Superior temporal gyrus (tissue), 1 donor: ENCODE results near the gene SMIM9.
A peak's percentile ranks its signal among the peaks of the same experiment; 100 is the strongest.

Source experiments
- DNase-seq: peaks from one replicate; pipeline ENCODE4 v3.0.0-alpha.2; 2016; ENCODE audit errors: extremely low spot score

Gene SMIM9

DNA sequence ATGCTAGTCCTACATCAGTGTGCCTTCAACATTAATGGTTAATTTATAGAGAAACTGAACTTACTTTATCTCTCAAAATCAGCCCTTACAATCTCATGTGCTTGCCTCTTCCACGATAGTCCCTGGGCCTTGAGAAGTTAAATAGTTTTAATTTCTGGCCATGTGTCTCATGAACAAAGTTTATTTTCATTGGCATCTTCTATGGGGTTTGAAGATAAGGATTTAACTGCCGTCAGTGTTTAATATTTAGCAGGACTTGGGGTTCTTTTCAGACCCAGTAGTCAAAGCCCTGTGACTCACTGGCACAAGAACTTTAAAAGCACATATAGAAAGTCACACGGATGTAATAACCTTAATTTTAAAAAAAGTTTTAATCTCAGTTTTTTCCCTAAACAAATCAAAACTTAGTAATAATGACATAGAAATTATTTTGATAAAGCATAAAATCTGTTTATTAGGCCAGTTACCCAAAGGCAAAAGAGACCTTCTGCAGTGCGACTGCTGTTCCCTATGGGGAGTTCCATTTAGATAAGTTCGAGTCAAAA is 19.1 kb downstream of the SMIM9 start:
- DNase-seq: no peak

DNA sequence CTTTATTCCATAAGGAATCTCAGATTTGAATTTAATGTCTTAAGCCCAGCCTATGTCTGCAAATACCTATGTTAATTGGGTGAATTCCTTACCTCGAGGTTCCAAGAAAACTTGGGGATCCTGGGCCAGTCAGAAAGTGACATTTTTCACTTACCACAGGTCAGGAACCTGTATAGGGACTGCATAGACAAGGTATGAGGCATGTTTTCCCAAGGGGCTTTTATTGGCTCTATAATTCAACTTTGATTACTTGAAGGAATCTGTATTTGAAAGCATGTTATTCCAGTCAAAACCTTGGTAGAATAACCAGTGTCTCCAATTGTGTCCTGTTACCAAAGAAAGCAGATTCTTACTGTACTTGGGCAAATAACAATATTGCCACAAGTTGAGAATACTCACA is 20.7 kb downstream of the SMIM9 start:
- no peak for DNase-seq

DNA sequence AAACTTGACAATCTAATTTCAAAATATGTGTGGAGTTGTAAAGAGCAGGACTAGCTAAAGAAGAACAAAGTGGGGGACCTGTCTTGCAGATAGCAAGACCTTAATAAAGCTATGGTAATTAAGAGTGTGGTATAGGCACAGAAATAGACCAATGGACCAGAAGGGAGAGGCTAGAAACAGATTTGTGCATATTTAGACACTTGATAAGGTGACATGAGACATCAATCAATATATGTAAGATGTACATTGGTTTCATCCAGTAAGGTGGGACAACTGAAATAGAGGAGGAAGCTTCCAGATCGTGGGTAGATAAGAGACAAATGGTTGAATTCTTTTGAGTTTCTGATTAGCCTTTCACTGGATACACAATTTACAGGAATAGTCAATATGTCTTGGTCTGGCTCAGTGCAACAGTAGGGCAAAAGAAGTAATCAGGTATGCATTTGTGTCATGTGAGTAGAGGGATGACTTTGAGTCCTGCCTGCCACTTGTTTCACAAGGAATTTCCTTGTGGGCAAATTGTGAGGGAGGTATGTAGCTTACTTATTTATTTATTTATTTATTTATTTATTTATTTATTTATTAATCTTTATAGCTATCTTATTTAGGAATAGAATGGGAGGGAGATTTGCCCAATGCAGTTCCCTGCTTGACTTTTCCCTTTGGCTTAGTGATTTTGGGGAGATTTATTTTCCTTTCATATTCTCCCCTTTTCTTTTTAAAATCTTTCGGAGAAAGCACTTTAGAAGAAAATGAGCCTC is 21.9 kb downstream of the SMIM9 start:
- no peak for DNase-seq

DNA sequence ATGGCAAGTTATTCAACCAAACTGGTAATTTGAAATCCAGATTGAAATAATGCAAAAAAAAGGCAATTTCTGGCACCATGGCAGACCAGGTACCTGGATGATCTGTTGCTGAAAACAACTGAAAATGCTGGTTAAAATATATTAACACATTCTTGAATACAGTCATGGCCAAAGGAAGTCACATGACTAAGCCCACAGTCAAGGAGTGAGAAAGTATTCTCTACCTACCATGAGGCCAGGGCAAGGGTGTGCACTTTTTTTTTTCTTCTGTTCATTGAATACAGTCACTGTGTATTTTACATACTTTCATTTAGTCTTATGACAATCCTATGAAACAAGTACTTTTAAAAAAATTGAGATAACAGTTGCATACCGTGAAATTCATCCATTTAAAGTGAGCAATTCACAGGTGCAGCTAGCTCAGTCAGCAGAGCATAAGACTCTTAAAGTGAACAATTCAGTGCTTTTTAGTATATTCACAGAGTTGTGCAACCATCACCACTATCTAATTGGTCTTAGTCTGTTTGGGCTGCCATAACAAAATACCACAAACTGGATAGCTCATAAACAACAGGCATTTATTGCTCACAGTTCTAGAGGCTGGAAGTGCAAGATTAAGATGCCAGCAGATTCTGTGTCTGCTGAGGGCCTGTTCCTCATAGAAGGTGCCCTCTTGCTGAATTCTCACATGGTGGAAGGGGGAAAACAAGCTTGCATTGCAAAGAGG is 24.4 kb downstream of the SMIM9 start:
- DNase-seq: no peak

DNA sequence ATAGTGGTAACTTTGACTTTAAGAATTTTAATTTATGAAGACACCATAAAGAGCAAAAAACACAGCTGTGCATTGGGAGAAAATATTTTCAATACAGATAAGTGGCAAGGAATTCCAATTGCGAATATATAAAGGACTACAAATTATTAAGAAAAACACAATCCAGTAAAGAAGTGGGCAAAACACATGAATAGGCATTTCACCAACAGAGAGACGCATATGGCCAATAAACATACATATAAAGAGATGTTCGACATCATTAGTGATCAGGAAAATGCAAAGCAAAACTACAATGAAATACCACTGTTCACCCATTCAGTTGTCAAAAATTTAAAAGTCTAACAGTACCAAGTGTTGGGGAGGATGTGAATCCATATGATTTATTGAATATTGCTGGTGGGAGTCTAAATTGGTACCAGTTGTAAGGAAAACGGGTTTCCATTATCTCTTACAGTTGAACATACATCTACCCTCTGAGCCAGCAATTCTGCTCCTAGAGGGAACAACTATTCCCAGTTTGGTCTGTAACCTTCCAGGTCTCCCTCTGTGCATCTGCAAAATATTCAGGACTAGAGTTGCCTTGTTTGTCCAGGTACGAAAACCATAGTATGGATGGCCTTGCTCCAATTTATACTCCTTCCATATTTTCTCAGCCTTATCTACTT is 27.5 kb downstream of the SMIM9 start:
- DNase-seq: no peak

DNA sequence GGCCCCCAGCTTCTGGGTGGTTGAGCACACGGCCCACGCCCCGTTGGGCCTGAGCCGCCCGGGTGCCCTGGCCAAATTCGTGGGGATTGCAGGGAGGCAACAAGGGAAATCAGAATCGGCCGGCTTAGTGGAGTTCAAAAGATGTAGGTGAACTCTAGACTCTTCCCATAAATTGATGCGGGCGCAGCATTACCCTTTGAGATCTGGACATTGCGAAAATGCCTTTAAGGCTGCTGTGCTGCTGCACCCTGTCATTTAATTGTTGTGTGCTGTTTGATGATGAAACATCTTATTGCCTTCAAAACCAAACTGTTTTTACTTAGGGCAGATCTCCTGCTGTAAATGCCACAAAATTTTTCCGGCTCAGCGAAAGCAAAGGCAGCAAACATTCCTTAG is 28.8 kb downstream of the SMIM9 start:
- peak; percentile 15 for DNase-seq

DNA sequence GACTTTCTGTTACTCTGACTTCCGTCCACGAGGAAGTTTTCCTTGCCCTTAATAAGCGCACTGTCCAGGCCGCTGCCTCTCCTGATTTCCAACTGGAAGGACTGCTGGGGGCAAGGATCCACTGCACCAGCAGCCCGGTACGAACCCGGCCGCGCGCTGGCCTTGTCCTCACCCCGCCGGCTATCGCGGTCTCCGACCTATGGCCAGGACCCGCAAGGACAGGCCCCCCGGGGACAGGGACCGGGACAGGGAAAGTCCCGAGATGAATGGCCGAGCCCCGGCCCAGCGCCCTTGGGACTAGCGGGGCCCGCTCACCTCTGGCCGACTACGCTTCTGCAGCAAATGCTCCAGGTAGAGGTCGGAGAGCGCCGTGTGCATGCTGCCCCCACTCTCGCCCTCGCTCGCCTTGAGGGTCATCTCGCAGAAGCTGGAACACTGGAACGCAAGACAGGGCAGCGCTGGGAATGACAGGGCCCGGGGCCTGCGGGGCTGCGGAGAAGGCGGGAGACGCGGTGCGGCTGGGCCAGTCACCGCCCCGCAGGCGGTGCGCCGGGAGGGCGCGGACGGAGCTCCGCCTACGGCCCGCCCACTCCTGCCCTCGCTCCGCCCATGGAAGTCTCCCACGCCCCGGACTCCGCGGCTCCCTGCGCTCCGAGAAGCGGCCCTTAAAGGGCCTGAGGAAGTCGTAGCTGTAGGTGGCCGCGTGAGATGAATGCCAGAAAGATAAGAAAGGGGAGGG is 29.3 kb downstream of the SMIM9 start, which contains the start of gene MPP1:
MPP1 (minus strand) TSS at position 529 of the 739 bp plus-strand sequence; CDS start at position 417, 112 bp downstream.
- peak; percentile 75 for DNase-seq

DNA sequence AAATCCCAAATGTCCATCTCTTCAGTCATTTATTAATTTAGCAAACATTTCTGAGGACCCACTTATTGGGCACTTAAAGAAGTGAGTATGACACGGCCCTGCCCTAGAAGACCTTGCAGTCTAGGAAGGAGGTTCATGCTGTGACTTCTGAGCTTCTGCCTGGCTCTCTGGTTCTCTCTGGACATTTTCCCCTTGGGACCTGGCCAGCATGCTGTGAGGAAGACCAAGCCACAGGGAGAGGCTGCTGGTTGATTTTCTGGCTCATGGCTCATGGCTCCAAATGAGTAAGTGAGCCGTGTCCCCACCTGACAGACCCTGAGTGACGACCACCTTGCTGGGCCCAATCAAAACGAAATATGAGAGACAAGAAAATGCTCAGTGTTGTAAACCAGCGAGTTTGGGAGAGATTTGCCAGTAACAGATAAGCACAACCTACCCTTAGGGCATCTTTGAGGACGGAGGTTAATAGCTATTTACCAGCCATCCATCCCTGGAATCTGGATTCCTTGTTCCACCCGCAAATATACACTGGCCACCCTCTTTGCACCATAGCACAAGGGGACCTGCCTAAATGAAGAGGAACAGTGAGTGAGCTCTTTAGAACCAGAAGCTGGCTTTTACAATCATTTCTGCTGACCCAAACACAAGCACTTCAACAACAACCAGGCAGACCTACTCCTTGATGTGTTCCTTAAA is 30.1 kb downstream of the SMIM9 start:
- peak; percentile 8 for DNase-seq

DNA sequence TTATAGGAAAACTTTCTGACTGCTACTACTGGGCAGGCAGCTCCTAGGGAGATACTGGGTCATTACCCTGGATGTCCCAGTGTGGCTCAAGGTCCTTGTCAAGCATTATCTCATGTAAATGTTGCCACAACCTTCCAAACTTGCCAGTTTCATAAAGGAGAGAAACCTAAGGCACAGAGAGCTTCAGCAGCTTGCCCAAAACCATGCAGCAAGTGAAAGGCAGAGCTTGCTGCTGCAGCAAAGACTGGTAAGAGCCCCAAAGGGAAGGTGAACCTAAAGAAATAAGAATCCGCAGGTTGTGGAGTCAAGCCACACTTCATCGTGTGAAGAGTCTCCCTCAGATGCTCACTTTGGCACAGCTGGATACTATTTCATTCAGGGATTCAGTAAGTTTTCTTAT is 31.5 kb downstream of the SMIM9 start:
- no peak for DNase-seq

DNA sequence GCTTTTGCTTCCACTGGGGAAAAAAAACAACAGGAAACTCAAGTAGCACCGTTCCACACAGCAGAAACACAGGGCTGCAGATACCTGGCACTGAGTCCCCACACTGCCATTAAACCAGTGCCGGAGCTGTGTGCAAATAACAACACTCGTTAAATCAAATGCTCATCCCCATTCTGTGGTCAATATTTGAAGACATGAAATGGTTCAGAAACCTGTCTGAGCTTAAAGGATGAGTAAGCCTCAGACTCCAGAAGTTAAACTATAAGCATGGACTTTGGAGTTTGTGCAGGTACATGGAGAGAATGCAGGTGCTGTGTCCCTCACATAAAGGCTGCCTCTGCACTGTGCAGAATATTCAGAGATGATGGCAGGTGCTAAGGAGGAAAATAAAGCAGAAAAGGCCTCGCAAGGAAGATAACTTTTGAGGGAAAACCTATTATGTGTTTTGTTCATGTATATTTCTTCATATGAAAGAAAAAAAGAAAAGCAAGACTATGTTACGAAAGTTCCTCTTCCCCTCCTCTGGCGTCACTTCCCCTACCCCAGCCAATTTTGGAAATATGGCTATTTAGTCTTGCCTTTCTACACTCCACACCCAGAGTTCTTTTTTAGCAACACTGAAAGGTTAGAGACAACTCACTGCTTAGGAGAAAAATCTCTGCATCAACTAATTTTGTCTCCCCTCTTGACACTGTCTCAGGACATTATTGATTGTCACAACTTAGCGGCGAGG is 33.8 kb downstream of the SMIM9 start:
- no peak for DNase-seq

DNA sequence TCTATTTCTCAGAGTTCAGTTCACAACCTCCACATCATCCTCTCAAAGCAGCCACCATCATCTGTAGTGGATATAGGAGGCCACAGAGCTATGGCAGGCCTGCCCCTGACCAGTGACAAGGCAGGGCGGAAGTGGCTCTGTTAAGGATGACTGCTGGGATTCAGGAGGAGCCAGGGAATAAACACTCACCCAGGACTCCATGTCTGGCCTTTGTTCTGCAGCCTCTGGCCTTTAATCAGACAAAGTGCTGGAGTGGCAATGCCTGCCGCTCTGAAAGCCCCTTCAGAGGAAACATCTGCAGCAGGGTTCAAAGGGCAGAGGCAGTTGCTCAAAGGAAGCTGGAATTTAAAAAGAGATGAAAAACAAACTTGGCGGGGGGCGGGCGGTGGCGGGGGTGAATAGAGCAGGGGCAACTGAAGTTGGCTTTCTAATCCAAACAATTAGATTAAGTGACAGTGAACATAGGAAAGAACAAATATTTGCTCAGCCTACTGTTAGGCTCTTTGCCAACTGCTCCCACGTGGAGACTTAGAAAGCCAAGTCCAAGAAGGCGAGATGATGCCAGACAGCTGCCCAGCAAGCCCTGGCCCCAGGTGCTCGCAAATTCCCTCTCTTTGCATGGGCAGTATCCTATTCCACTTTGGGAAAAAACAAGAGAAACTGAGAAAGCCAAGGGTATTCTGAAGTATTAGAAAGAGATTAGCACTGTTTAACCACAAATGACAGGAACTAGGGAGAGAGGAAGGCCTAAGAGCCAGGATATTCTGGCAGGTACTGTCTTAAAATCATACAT is 34.7 kb downstream of the SMIM9 start:
- no peak for DNase-seq

DNA sequence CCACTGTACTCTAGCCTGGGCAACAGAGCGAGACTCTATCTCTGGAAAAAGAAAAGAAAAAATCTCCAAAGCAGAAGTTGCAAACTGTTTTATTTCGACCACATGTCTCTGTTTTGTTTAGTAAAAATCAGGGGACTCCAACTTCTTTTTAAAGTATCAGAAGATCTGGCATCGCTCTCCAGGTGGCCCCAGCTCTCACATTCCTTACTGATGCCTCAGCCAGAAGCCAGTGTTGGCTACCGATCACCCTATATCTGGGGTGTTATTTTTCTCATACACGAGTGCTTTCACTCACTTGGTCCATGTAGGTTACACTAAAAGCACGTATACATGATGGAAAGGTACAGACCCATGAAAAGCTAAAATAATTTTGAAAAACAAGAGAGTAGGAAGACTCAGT is 37.5 kb downstream of the SMIM9 start:
- DNase-seq: no peak

DNA sequence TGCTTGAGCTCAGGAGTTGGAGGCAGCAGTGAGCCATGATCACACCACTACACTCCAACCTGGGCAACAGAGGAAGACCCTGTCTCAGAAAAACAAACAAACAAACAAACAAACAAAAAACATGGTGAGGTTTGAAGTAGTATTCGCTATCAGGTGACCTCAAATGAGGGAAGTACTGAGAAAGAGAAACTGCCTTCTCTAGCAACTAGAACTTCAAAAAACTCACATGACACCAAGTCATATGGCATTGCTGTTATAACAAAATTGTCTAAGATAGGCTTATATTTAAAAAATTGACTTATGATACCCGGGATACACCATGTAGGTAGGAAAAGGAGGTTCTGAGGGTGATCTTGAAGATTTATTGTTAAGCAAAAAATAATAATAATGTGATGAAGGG is 39.4 kb downstream of the SMIM9 start:
- no peak for DNase-seq

DNA sequence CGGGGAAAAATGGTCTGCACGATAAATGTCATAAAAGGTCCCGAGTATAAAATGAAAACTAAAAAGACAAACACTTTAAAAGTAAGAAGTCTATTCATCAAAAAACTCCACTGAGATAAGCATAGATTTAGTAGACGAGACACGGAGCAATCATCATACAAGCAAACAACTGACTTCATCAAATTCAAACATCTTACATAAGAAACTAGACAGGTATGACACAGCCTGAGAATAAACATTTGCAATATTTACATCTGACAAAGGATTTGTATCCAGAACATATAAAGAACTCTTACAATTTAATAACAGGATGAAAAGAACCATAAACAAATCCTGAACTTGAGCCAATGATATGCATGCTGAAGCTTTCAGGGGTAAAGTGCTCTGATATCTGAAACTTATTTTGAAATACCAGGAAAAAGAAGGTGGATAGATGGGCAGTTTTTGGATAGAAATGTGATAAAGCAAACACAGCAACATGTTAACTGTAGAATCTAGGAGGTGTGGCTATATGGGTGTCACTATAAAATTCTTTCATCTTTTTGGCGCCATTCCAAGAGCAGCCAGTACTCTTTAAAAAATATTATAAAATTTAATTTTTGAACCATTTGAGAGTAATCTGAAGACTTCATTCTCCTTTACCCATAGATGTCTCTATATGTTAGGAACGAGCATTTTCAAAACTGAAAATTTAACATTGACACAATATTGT is 41.2 kb downstream of the SMIM9 start:
- DNase-seq: no peak

DNA sequence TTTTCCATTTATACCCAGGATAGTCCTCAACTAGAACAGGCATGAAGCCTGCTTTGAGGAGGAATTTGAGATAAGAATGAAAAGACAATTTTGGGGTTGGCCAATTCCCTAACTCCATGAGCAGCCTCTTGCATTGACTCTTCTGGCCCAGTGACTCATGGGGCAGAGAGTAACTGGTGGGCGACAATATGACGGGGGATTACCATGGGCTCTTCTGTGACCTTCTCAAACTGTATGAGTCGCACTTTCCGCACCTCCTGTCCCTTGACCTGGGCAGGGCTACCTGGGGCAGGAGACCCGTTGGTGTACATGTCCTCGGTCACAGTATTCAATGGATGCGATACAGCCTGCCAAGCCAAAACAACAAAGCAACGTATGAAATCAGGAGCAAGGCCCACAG is 42.5 kb downstream of the SMIM9 start:
- DNase-seq: no peak

DNA sequence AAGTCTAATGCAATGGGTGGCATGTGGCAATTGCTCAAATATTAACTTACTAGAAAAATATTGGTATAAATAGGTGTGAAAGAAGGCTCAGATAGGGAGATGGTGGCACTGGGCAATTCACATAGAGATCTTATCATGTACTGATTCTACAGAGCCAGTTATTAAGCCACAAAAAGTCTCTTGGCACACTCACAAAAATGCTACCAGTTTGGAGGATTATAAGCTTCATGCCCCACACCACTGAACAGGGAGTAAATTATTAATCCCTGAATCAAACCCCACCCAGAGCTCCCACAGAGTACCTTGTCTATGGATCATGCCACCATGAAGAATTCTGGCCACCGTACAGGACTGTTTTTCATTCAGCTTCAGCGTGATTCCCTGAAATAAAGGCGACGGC is 43.0 kb downstream of the SMIM9 start:
- DNase-seq: no peak

DNA sequence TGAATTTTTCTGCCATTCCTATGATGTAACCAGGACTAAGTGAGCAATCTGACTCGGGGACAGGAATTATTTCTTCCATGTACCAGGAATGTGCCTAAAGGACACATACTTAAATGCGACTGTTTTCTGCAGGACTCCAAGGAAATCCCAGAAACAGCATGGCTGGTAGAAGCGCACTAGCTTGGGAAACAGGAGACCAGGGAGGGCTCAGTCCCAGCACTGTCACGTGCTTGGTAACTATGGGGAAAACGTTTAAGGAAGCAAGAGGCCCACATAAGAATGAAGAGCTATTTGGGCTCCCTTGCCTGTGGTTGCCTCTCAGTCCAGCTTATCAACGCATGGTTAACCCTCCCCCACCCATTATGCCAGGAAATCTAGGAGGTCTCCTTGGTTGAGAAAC is 48.7 kb downstream of the SMIM9 start:
- no peak for DNase-seq

DNA sequence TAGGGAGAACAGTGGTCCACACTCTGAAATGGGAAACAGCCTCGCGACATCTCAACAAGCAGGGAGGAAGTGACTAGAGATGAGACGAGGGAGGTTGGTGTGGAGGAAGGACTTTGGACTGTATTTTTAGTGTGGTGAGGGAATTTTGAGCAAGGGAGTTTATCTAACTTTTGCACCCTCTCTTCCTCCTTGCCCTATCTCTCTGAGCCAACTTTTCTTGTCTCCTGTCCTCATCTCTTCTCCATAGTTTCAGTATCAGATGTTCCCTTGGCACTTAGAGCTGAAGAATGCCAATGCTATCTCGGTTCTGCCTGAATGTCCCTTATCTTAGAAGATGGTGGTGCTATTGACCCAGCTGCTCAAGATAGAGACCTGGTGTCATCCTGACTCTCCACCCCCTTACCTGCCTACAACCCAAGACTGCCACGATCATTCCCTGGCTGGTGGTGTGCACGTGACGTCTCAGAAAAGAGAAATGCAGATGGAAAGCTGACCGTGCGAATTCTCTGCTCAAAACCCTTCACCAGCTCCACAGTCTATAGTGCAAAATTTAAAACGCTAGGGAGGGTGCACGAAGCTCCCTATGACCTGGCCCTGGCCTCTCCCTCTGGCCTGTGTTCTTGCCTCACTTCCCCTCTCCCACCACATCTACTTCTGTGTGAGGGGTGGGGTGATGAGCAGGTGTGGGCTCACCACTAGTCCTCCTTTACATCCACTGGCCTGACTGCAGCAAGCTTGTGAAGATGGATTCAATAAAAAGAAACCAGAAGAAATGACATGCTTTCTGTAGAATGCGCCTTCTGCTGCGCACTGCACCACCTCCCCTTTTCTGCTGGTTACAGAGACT is 50.1 kb downstream of the SMIM9 start:
- no peak for DNase-seq
